ENCODE data around the gene ABCA13.

The ABCA13 gene

DNA sequence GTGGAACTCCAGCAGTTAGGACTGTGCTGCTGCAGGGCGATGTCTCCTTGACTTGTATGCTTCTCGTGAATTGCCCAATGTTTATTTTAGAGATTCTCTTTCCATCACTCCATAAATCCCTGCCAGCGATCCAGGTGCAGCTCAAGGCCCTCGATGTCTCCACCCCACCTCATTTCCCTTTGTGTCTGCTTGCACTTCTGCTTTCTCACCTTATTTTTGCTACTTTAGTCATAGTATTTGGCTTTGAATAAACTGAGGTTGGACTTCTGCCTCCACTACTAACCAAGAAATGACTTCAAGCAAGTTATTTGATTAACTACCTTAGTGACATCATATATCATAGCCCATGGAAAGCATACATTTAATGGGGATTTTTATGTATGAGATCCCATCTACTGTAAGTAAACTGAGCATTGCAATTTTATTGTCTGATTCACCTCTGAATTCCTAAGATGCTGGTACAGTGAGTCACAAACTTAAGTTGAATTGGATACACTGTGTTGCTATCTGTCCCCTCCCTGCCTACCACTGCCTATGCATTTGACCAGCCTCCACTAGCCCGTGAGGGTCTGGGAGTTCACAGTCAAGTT is 255.8 kb downstream of the ABCA13 start:
- DNase-seq (ENCODE audit: low read depth in 3 of 3), result no peak

DNA sequence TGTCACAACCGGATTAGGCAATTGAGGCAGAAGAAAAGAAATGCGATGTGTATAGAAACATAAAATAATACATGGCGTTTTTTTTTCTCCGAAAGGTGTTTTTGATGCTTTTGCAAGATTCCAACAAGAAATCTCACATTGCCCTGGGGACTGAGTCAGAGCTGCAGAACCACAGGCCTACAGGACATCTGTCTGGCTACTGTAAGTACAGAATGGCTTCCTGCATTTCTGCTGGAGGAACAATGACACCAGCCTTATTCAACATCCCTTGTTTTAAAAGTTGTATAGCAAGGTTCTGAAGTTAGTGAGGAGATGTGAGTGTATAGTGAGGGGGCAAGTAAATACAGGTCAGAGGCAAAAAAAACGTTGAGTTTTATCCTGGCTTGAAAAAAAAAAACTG is 256.4 kb downstream of the ABCA13 start:
- DNase-seq (ENCODE audit: low read depth in 3 of 3), result no peak

DNA sequence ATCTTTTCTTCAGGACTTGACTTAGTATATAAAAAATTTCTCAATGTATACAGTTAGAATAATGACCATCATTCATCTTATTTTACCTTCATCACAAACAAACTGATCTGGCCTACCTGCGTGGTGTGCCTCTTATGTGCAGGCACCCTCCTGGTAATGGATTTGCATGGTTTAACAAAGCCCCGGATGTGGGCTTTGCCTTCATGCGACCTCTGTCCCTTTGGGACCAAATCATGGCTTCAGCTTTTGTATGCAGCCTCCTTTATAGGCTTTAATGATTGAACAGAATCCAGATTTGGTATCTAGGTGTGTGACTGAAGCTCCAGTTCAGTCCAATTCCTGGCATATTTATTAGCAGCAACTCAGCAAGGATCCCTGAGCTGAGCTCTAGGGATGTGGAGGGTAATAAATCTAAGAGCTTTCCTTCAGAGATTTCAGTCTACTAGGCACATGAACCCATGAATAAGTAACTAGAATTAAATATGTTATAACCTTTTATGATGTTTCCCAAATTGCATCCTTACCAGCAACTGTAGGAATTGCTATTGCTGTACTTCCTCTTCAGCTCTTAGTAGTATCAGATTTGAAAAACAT is 256.9 kb downstream of the ABCA13 start:
- DNase-seq (ENCODE audit: low read depth in 3 of 3), result no peak

DNA sequence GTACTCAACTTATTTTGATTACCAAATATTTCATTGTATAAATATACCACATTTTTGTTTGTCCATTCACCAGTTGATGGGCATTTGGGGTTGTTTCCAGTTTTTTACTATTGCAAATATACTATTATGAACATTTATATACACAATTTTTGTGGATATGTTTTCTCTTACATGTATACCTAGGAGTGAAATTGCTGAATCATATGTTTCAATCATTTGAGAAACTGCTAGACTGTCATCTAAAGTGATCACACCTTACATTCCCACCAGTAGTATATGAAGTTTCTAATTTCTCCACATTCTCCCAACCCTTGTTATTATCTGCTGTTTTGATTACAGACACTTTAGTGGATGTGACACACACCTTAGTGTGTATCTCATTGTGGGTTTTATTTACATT is 257.9 kb downstream of the ABCA13 start:
- no peak for DNase-seq (ENCODE audit: low read depth in 3 of 3)

DNA sequence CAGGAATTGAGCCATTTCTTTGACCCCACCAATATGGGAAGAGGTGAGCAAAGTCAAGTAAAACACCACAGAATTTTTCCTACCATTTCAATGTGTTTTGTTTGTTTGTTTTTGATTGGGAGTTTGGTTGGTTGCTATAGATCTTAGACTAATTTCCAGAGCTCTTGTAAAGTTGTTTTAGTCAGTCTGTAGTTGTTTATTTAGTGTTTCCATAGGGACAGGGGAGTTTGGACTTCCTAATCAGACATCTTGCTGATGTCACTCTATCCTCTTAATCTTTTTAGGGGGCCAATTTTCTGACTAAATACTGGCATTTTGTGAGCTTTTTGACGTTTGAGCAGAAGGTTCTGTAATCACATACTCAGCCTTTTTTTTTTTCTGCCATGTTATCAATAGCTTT is 266.9 kb downstream of the ABCA13 start:
- DNase-seq (ENCODE audit: low read depth in 3 of 3), result no peak

DNA sequence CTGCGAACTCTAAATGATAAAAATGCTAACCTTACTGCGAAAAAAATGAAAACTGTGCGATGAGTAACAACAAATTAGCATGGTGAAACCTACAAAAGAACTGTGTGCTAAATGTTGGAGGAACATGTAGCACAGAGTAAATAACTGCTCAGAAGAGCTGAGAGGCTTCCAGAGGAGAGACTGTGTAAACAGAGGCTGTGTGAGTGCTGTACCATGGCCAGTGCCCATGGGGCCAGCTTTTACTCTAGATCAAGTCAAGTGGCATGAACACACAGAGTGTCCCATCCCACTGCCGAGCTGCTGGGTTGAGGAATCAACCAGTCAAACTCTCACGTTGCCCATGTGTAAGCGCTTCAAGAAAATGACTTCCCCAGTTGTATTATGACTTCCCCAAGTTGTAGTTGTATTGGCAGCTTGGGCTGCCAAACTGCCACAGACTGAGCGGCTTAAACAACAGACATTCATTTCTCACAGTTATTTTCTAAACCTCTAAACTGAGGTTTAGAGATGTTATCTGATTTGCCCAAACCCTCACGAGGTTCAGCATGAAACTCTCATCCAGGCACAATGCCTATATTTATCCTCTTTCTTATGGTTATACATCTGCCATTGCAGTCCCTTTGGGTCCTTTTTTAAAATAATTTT is 270.7 kb downstream of the ABCA13 start:
- no peak for DNase-seq (ENCODE audit: low read depth in 3 of 3)

DNA sequence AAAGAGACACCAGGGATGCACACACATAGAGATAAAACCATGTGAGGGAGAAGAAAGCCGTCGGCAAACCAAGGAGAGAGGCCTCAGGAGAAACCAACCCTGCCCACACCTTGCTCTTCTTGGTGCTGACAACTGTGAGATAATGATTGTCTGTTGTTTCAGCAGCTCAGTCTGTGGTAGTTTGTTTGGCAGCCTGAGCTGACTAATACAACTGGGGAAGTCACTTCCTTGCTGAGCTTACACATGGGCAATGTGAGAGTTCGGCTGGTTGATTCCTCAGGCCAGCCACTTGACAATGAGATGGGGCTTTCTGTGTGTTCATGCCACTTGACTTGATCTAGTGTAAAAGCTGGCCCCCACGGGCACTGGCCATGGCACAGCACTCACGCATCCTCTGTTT is 271.8 kb downstream of the ABCA13 start:
- no peak for DNase-seq (ENCODE audit: low read depth in 3 of 3)

DNA sequence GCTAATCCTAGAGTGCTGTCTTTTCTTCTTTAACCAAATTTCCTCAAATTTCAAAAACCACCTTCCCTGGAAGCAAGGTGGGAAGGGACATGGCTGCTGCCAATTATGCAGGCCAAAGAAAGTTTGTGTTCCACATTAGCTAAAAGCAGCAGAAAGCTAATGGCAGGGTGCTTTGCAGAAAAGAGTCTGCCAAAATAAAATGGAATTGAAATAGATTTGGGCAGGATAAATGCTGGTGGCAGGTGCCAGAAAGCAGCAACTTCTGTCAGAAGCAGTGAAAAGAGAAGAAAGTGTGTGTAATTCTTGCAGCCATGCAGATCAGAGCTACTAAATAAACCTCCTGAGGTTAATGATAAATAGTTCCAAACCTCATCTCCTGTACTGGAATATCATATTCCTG is 275.5 kb downstream of the ABCA13 start:
- DNase-seq (ENCODE audit: low read depth in 3 of 3), result no peak

DNA sequence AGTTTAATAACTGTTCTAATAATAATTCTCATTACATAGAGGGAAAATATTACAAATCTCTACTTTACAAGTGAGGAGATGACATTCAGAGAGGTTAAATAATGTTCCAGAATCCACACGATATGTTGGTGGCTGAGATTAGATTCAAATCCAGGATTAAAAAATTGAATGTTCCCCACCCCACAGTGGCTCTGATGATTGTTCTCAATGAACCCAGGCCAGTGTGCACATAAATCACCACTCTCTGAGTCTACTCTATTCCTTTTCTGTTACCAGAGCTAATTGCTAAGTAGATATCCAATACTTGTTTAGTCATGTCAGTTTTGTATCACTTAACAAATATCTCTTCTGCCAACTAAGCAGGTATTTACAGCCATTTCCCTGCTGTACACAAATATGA is 281.0 kb downstream of the ABCA13 start:
- no peak for DNase-seq (ENCODE audit: low read depth in 3 of 3)

DNA sequence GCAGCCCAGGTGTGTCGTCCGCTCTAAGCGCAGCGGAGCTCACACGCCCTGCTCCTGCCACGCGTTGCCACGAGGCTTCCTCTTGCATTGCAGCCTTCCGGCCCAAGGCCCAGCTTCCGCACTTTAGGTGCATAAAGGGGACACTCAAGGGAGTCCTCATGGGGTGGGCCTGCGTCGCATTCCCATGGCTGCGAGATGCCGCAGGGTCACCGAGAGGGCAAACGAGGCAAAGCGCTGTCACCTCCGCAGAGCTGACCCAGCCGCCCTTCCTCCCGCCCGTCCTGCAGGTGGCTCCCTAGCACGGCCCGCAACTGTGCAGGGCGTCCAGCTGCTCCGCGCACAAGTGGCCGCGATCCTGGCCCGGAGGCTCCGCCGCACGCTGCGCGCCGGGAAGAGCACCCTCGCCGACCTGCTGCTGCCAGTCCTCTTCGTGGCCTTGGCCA is 283.5 kb downstream of the ABCA13 start:
- no peak for DNase-seq (ENCODE audit: low read depth in 3 of 3)

DNA sequence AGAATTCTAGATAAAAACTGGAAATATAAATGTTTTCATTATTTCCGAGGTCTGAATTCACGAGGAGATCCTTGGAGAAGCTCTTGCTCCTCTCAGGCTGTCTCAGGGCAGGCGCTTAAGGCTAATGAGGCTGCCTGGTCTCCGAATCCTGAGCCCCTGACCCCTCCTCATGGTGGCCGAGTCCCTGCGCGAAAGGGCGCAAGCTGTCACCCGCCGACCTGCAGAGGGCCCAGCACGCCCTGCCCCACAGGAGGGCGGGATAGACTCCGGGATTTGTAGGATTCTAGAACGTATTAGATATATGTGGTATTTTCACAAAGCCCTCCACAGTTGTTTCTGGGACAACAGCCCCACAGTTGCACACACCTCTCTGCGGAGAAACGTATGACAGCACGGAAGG is 284.1 kb downstream of the ABCA13 start:
- no peak for DNase-seq (ENCODE audit: low read depth in 3 of 3)

DNA sequence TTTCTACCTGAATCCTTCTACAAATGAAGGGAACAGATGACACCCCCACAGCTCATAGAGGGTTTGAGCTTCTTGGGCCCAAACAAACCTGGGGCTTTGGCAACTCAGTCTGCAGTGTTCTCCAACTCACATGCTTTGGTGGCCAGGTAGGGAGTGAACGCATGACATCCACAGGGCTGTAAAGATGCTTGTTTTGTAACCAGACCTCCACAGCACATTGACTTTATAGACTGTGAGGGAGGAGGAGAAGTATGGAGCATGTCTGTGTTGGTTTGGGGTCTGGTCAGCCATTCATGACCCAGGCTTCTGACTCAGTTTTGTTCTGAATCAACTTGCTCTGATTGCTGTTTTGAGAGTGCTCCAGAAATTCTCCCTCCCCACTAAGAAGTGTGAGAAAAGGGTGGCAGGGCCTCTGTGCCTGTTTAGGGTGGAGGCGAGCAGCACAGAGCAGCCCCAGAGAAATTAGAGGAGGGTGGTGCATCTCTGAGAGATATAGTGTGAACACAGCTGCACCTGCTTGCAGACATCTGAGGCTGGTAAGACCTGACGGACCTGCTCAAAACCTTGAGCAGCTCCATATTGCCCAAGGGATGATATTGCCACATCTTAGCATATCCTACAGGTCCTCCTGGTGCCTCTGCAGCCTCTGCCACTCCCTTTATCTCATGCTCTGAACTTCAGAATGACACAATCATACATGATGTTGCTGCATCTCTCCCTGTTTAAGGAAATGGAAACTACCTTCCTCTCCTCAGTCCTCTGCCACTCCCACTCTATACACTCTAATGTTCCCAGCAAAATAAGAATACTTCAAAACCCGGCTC is 287.7 kb downstream of the ABCA13 start:
- no peak for DNase-seq (ENCODE audit: low read depth in 3 of 3)

DNA sequence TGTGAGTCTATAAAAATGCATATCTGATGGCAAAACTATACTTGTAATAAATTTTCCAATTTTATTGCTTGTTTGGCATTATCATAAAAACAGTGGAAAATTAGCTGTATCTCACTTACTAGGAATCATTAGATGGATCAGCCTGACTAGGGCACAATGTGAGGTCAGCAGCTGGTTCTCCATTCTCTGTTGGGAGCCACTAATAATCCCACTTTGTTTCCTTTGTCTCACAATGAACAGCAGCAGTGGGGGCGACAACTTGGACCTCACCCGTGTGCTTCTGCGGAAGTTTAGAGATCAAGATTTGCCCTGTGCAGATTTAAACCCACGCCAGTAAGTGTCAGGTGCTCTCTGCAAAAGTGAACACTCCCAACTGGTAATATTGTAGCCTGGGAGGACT is 295.5 kb downstream of the ABCA13 start:
- no peak for DNase-seq (ENCODE audit: low read depth in 3 of 3)

DNA sequence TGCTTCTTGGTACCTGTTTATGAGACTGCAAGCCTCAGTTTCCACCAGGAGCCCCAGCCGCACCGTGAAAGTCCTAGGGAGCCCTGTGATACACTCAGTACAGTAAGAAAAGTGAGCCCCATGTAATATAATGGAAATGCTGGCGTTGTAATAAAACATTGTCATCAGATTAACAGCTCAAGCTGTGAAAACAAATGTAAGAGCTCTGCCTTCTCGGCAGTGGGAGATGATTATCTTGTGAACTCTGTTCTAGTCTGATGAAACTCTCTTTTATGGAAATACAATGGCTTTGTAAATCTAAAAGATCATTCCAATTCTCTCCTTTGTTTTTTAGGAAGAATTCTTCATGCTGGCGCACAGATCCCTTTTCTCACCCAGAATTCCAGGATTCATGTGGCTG is 299.9 kb downstream of the ABCA13 start:
- DNase-seq (ENCODE audit: low read depth in 3 of 3), result no peak

DNA sequence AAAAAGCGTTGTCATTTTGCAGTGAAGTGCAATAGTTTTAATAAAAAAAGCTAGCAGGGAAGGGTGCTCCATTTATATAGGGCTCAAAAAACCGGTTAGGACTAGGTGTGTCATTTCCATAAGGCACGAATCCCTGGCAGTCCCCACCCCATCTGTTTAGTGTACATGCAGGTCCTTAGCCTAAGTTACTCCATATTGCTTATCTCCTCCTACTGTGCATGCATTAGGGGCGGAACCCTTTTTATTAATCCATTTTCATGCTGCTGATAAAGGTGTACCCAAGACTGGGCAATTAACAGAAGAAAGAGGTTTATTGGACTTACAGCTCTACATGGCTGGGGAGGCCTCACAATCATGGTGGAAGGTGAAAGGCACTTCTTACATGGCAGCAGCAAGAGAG is 301.4 kb downstream of the ABCA13 start:
- no peak for DNase-seq (ENCODE audit: low read depth in 3 of 3)

DNA sequence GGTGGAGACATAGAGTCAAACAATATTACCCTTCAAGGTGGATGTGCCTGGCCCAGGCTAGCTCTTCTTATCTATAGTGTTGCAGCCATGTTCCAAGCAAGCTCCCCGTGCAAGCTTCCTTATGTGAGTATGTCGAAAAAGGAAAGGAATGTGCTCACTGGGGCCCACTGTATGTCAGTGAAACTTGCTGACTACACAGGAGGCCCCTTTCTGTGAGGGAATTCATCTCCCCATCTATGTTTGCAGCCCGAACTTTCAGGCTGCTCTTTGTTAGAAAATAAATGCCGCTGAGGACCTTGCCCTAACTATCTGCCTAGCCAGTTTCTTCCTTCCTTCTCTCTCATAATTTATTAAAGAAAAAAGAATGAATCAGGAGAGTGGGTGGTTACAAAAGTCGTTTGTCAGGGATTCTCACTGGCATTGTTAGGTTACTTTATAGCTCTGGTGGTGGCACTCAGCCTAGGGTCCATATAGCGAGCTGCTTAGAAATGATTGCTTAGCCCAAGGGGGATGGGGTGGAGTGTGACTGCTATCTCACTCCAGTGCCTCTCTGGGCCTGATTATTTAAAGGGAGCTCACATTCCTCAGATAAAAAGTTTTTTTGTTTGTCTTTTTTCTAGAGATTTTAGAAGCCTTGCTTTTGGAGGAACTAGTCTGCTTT is 302.1 kb downstream of the ABCA13 start:
- no peak for DNase-seq (ENCODE audit: low read depth in 3 of 3)

DNA sequence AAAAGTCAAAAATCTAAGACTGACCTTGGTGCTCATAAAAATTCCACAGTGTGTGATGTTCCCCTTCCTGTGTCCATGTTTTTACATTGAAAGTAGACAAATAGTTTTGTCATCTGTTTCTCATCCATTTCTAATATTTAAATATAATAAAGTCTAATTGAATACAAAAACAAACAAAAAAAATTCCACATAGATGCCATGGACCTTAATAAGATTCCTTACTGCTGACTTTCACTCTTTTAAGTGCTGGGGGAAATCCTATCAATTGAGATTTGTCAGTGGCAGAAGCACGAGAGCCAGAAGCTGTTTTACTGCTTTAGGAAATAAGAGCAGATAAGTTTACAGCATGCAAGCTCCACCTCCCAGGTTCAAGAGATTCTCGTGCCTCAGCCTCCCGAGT is 310.0 kb downstream of the ABCA13 start:
- no peak for DNase-seq (ENCODE audit: low read depth in 3 of 3)

DNA sequence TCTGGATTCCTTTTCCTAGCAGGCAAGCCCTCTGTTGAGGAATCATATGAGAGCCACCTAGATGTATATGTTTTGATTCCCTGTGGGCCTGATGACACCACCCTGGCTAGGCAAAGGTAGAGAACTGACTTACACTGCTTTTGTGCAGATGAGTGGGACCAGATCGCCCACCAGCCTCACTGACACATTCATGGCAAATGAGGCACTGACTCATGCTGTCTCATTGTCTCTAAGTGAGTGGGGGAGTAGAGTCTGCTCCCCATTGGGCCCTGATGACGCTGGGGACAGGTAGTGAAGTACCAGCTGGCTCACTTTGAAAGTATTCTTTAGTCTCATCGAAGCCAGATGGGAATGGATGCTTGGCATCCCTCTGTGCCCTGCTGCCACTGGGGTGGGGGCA is 326.3 kb downstream of the ABCA13 start:
- no peak for DNase-seq (ENCODE audit: low read depth in 3 of 3)

DNA sequence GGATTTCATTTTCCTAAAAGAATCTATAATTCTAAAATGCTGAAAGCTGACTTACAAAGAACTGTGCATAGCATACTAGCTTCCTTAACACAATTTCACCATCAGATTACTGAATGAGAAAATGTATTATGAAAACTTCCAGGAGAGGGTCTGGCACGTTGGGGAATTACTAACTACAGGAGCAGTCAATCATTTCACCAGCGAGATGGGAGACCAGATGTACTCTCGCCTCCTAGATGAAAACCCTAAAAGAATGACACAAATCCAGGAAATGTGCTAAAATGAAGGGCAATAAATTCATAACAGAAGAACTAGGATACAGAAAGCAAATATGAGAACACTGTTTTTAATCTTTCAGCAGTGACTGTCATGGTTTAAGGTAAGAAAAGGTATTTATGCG is 330.8 kb downstream of the ABCA13 start:
- no peak for DNase-seq (ENCODE audit: low read depth in 3 of 3)

DNA sequence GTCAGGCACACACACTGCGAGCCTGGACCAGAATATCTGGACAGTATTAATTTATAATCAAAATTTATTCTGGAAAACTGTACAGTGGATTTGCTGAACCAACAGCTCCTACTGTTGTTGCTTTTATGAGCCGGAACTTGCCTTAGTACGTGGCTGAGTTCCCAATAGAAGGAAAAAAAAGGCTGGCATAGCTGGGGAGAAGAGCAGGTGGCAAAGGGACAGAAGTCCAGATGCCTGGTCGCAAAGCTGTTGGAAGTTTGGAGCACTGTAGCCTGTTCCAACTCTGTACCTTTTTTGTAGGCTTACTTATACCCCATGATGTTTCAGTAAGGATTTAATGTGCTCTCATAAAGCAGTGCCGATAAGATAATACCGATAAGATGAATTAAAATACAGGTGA is 333.8 kb downstream of the ABCA13 start:
- DNase-seq (ENCODE audit: low read depth in 3 of 3), result no peak

DNA sequence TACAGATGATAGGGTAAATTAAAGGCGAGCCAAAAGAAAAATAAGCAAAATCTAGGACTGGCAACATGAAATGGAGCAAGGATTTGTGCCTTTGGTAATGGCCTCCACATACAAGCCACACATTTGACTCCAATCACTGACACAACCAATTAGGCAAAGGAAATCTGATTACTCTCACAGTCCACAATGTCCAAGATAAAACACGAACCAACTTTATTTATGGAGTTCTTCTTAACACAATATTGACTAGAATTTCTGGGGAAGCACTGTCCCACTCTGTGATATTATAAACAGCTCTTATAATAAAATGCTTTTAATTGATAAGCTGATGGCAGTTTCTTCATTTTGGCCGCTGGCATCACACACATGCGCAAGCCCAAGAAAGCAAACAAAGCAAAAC is 334.2 kb downstream of the ABCA13 start:
- DNase-seq (ENCODE audit: low read depth in 3 of 3), result no peak

DNA sequence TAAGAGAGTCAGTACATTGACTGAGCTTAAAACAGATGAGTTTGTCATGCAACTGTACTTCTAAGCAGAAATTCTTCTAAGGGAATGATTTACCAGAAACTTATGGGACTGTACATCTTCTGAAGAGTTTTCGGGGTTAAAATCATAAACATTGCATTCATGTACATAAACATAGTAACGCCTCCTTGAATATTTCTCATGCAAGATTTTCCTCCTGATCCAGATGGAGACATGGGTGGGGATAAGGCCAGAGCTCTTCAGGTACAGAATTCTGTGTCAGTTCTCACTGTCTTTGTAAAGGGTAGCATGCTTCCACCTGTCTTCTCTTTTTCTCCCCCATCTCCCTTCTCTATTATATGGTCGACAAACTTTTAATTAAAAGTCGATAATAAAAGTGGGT is 335.3 kb downstream of the ABCA13 start:
- no peak for DNase-seq (ENCODE audit: low read depth in 3 of 3)
